H1 (cell line): ENCODE results near the gene BSPRY. TPM values are rescaled to one million over a fixed set of nuclear protein-coding genes. Genes with fewer than 3 reads are reported as not detected.
"Not testable (repeated sequence)": the region's sequence is repeated elsewhere in the genome, so short reads cannot be mapped to it uniquely, and the experiment has no call there.

ENCODE experiments used
- CTCF ChIA-PET: fragments of 300-600 bp; sonication (Branson Sonifier 250); formaldehyde crosslinking; loops from one replicate; lab custom pipeline; 2021; ENCODE audit not compliant: partially characterized antibody; lab: Charles Lee
- POLR2A ChIA-PET: fragments of 300-600 bp; sonication (Branson Sonifier 250); formaldehyde crosslinking; loops from one replicate; lab custom pipeline; 2021; ENCODE audit warnings: inconsistent platforms; ENCODE audit not compliant: partially characterized antibody; lab: Charles Lee
- DNase-seq, 2 experiments: peaks; one replicate each; pipeline versions ENCODE4 v3.0.0 to v3.0.0-alpha.2; 2010 to 2022; ENCODE audit warnings: low spot score in 2 of 2, low read depth in 1 of 2, mixed read lengths in 1 of 2
- FAIRE-seq: peaks from 2 replicates; lab custom pipeline; 2011; peaks lifted over from hg19 to GRCh38; lab: Jason Lieb, UNC
- H2AFZ ChIP-seq: 2 replicates; pipeline ENCODE4 v1.8.1; 2012; ENCODE audit warnings: low read length, inconsistent platforms
- H2AK5ac ChIP-seq: 2 replicates; pipeline ENCODE4 v1.6.1; 2013; ENCODE audit warnings: low read depth, low read length
- H2BK120ac ChIP-seq: replicated peaks from 2 replicates; pipeline ENCODE3; 2013; ENCODE audit warnings: low read depth, low read length, inconsistent platforms
- H2BK12ac ChIP-seq: 2 replicates; pipeline ENCODE4 v1.6.1; 2013; ENCODE audit warnings: low read depth, low read length
- H2BK15ac ChIP-seq: 2 replicates; pipeline ENCODE4 v1.6.1; 2013; ENCODE audit warnings: low read length
- H2BK20ac ChIP-seq: 2 replicates; pipeline ENCODE4 v1.6.1; 2013; ENCODE audit warnings: low read length
- H2BK5ac ChIP-seq: 2 replicates; pipeline ENCODE4 v1.6.1; 2013; ENCODE audit warnings: low read depth, low read length
- H3K14ac ChIP-seq: 2 replicates; pipeline ENCODE4 v1.6.1; 2013; ENCODE audit warnings: inconsistent platforms; ENCODE audit not compliant: insufficient read length
- H3K18ac ChIP-seq: 2 replicates; pipeline ENCODE4 v1.6.1; 2013; ENCODE audit warnings: low read length; ENCODE audit errors: extremely low read depth
- H3K23ac ChIP-seq: 2 replicates; pipeline ENCODE4 v1.6.1; 2013; ENCODE audit warnings: inconsistent platforms; ENCODE audit not compliant: insufficient read length
- H3K23me2 ChIP-seq: 2 replicates; pipeline ENCODE4 v1.6.1; 2013; ENCODE audit warnings: low read depth, low read length
- H3K27ac ChIP-seq: 2 replicates; pipeline ENCODE4 v1.6.1; 2011; ENCODE audit warnings: low read depth, low read length, inconsistent platforms
- H3K27me3 ChIP-seq, 4 experiments: replicated peaks in 1 of 4; 1 replicate in 1 of 4; 2 replicates in 3 of 4; pipeline versions ENCODE4 v1.6.1 to v1.8.1; 2011 to 2013; ENCODE audit warnings: low read length in 3 of 4, mild to moderate bottlenecking in 3 of 4, inconsistent platforms in 2 of 4, mixed read lengths in 2 of 4, moderate library complexity in 1 of 4; ENCODE audit not compliant: control insufficient read depth in 3 of 4, insufficient read depth in 3 of 4; ENCODE audit errors: extremely low read depth in 1 of 4
- H3K36me3 ChIP-seq, 4 experiments: 2 replicates each; pipeline versions ENCODE4 v1.6.1 to v1.8.1; 2011 to 2013; ENCODE audit warnings: mild to moderate bottlenecking in 4 of 4, low read length in 3 of 4, moderate library complexity in 2 of 4, control low read depth in 1 of 4, inconsistent platforms in 1 of 4; ENCODE audit not compliant: insufficient read depth in 4 of 4, control insufficient read depth in 2 of 4
- H3K4ac ChIP-seq: replicated peaks from 2 replicates; pipeline ENCODE3; 2013; ENCODE audit warnings: low read length, low read depth, mixed read lengths, inconsistent platforms; ENCODE audit not compliant: insufficient read length
- H3K4me1 ChIP-seq, 4 experiments: replicated peaks in 1 of 4; 1 replicate in 1 of 4; 2 replicates in 3 of 4; pipeline versions ENCODE4 v1.6.1 to v1.8.1; 2011 to 2013; ENCODE audit warnings: low read length in 3 of 4, inconsistent platforms in 2 of 4, mixed read lengths in 1 of 4; ENCODE audit not compliant: insufficient read depth in 4 of 4, control insufficient read depth in 3 of 4
- H3K4me2 ChIP-seq, 2 experiments: 2 replicates each; pipeline versions ENCODE4 v1.6.1 to v1.8.1; 2011 to 2013; ENCODE audit warnings: low read depth in 2 of 2, low read length in 2 of 2, control low read depth in 1 of 2, inconsistent platforms in 1 of 2, mild to moderate bottlenecking in 1 of 2; ENCODE audit not compliant: insufficient read depth in 1 of 2
- H3K4me3 ChIP-seq, 4 experiments: fragments of 200-600, 300-600 bp in 1 of 4; sonication (generic), shearing (Covaris generic), sonication (Bioruptor Twin) in 1 of 4; 2 replicates each; pipeline versions ENCODE4 v1.5.1 to v1.8.1; 2011 to 2016; ENCODE audit warnings: low read length in 4 of 4, low read depth in 3 of 4, control low read depth in 2 of 4, inconsistent platforms in 2 of 4, mild to moderate bottlenecking in 2 of 4, mixed read lengths in 1 of 4, moderate library complexity in 1 of 4; ENCODE audit not compliant: insufficient read depth in 2 of 4; ENCODE audit errors: extremely low read depth in 1 of 4
- H3K56ac ChIP-seq: replicated peaks from 2 replicates; pipeline ENCODE3; 2013; ENCODE audit warnings: low read depth, mild to moderate bottlenecking, mixed read lengths, low read length, inconsistent platforms; ENCODE audit not compliant: insufficient read length
- H3K79me1 ChIP-seq: 2 replicates; pipeline ENCODE4 v1.6.1; 2013; ENCODE audit warnings: low read depth, low read length, control low read depth
- H3K79me2 ChIP-seq, 2 experiments: 2 replicates each; pipeline versions ENCODE4 v1.6.1 to v1.8.1; 2012 to 2013; ENCODE audit warnings: low read length in 2 of 2, mild to moderate bottlenecking in 2 of 2, inconsistent platforms in 1 of 2; ENCODE audit not compliant: insufficient read depth in 2 of 2, control insufficient read depth in 1 of 2
- H3K9ac ChIP-seq, 4 experiments: replicated peaks in 1 of 4; 1 replicate in 1 of 4; 2 replicates in 3 of 4; pipeline versions ENCODE4 v1.6.1 to v1.8.1; 2011 to 2013; ENCODE audit warnings: low read depth in 3 of 4, low read length in 3 of 4, control low read depth in 2 of 4, mild to moderate bottlenecking in 2 of 4, moderate library complexity in 2 of 4, inconsistent platforms in 1 of 4; ENCODE audit errors: extremely low read depth in 1 of 4
- H3K9me3 ChIP-seq, 2 experiments: 2 replicates each; pipeline versions ENCODE4 v1.6.1 to v1.8.1; 2012 to 2013; ENCODE audit warnings: mild to moderate bottlenecking in 2 of 2, moderate library complexity in 2 of 2, control low read depth in 1 of 2, inconsistent platforms in 1 of 2, low read depth in 1 of 2, low read length in 1 of 2, mixed read lengths in 1 of 2; ENCODE audit not compliant: insufficient read depth in 2 of 2
- H4K20me1 ChIP-seq, 2 experiments: replicated peaks in 1 of 2; 2 replicates each; pipeline versions ENCODE3 to v1.8.1; 2011 to 2013; ENCODE audit warnings: inconsistent platforms in 2 of 2, low read length in 2 of 2, mild to moderate bottlenecking in 1 of 2; ENCODE audit not compliant: insufficient read depth in 2 of 2, control insufficient read depth in 1 of 2
- H4K5ac ChIP-seq: 2 replicates; pipeline ENCODE4 v1.6.1; 2013; ENCODE audit warnings: low read length, low read depth, mixed read lengths, inconsistent platforms; ENCODE audit not compliant: insufficient read length
- H4K8ac ChIP-seq: 2 replicates; pipeline ENCODE4 v1.8.0; 2013; ENCODE audit warnings: mild to moderate bottlenecking, moderate library complexity, low read length, inconsistent platforms; ENCODE audit not compliant: insufficient read depth; ENCODE audit errors: extremely low read depth
- H4K91ac ChIP-seq: replicated peaks from 2 replicates; pipeline ENCODE3; 2013; ENCODE audit warnings: low read length, mixed read lengths, inconsistent platforms; ENCODE audit not compliant: insufficient read length
- CBX8 ChIP-seq: fragments of 300-800, 300-1000 bp; sonication (generic); IDR thresholded peaks from 2 replicates; pipeline ENCODE4 v1.7.1; 2016; ENCODE audit warnings: low read depth, low read length, borderline replicate concordance
- EP300 ChIP-seq, 2 experiments: IDR thresholded peaks; 1 replicate in 1 of 2; 2 replicates in 1 of 2; pipeline ENCODE4 v1.6.1; 2011 to 2012; ENCODE audit warnings: low read depth in 2 of 2, low read length in 2 of 2, mild to moderate bottlenecking in 2 of 2, borderline replicate concordance in 1 of 2, inconsistent platforms in 1 of 2, moderate library complexity in 1 of 2
- SIRT6 ChIP-seq: IDR thresholded peaks from one replicate; pipeline ENCODE4 v1.7.1; 2012; ENCODE audit warnings: low read length, inconsistent platforms
- WGBS, 2 experiments: shearing (Covaris generic) in 1 of 2; methylation state at CpG; one replicate each; pipeline versions ENCODE4 v1.1.6 to v1.1.7; 2013 to 2015; ENCODE audit warnings: low lambda C conversion rate in 2 of 2, mixed read lengths in 2 of 2, inconsistent platforms in 1 of 2, low coverage in 1 of 2, missing lambda C conversion rate in 1 of 2; ENCODE audit not compliant: insufficient replicate concordance in 2 of 2, insufficient coverage in 1 of 2, insufficient read length in 1 of 2; ENCODE audit errors: extremely low coverage in 1 of 2, missing lambda C conversion rate in 1 of 2; 5-methylcytosine and 5-hydroxymethylcytosine counted together
- polyA plus RNA-seq, 7 experiments: library from polyadenylated mRNA; depleted of rRNA in 3 of 7; stranded (reverse) in 5 of 7; unstranded in 2 of 7; fragments of >200 nt in 5 of 7; fragments of 200-250 nt in 2 of 7; gene quantifications; 1 replicate in 5 of 7; 2 replicates in 1 of 7; 4 replicates in 1 of 7; pipeline versions ENCODE4 v1.2.1 to v1.2.3, GENCODE V29; 2011 to 2013; ENCODE audit warnings: missing spikeins in 2 of 7, mixed read lengths in 2 of 7
- total RNA-seq: library from RNA; stranded (reverse); fragmentation: NEBNext Ultra II Directional; extraction: Animal tissue kit (Norgen Biotek cat#: 25700); gene quantifications from 2 replicates; pipeline ENCODE4 v1.2.1, GENCODE V29; 2021

Gene BSPRY
- total and polyA plus RNA-seq, 2 of the 8 experiments (the other 6 are each of a cell fraction or from before 2014, with no cell fraction given): 5.5 to 10.9 TPM

GRCh38 chr9:113380869-113381378 lies 31.6 kb downstream of the BSPRY start (continued):
- TF ChIP-seq SIRT6 (no peak), EP300 (IDR thresholded peaks at IDR 0.05; ENCODE audit: borderline replicate concordance in 1 of 2, low read depth in 2 of 2, low read length in 2 of 2) (no peak), CBX8 (no peak)

GRCh38 chr9:113381441-113381840 lies 32.1 kb downstream of the BSPRY start:
- not testable (repeated sequence) for H3K18ac ChIP-seq

More at GRCh38 chr9:113381441-113381840, 32.1 kb downstream of the BSPRY start:
- DNase-seq, H3K4me3 ChIP-seq, H4K5ac ChIP-seq, H3K56ac ChIP-seq, H2AK5ac ChIP-seq, H3K36me3 ChIP-seq, H3K4me1 ChIP-seq, H3K27me3 ChIP-seq, H3K14ac ChIP-seq, H4K91ac ChIP-seq, H2BK120ac ChIP-seq, H3K4me2 ChIP-seq, H3K4ac ChIP-seq, CTCF ChIA-PET, H2BK15ac ChIP-seq, H3K27ac ChIP-seq, H2AFZ ChIP-seq, H2BK12ac ChIP-seq, H4K8ac ChIP-seq, H3K79me2 ChIP-seq, H3K23ac ChIP-seq, H3K79me1 ChIP-seq, H2BK20ac ChIP-seq, H2BK5ac ChIP-seq, H3K9ac ChIP-seq, H3K9me3 ChIP-seq, FAIRE-seq, H4K20me1 ChIP-seq, H3K23me2 ChIP-seq: not testable (repeated sequence)
- 90% methylated on average over 6 of the region's 7 CpGs; no CpG with 5 or more reads in 1 of the 2 experiments for whole genome bisulfite sequencing, 2 experiments
- POLR2A ChIA-PET: interaction anchor here (1.6 kb wide), 1 partner anchor 29 kb away, joined by 3 read pairs; the partner anchor contains the start of genes C9orf43 and POLE3
